ENCODE measurements around the gene VWA3A. TPM values are rescaled to one million over a fixed set of nuclear protein-coding genes. Genes with fewer than 3 reads are reported as not detected.

Gene VWA3A
- polyA plus RNA-seq, 2 of the 4 experiments (the other 2 are of a cell fraction) = 0.17 TPM; not detected in 1

- H3K4me1 ChIP-seq = no peaks in the 10 kb centered on the region
- H3K4me2 ChIP-seq = no peak overlapping the region
- 21% methylated on average over 2 of the region's 2 CpGs for WGBS (ENCODE audit: missing lambda C conversion rate)
- ATAC-seq (0 out of 6 replicates have a peak, but pooled peaks of 1 of the 2 experiments have one; percentile 19), FAIRE-seq (no peak), DNase-seq (ENCODE audit: low read depth in 1 of 2, low spot score in 1 of 2) (no peak)
- no peak overlapping the region for H3K4me3 ChIP-seq
- POLR2A ChIA-PET = no interaction called here
- CTCF ChIA-PET = interaction anchor here (0.9 to 3.0 kb wide), 3 partner anchors 17 to 39 kb away, joined by 5 to 14 read pairs (median 10); no protein-coding TSS in a partner anchor
- TF ChIP-seq HOXA7 (CRISPR knock-in tag; IDR thresholded peaks at IDR 0.05) (no peak), RCOR1 (IDR thresholded peaks at IDR 0.05; ENCODE audit: low read depth, low read length) (no peak), PHF8 (IDR thresholded peaks at IDR 0.05; ENCODE audit: borderline replicate concordance, low read depth) (no peak), ELK1 (IDR thresholded peaks at IDR 0.05; ENCODE audit: low read depth, low read length) (no peak), POLR2A (IDR thresholded peaks at IDR 0.05; ENCODE audit: low read length) (no peak), KDM1A (IDR thresholded peaks at IDR 0.05; ENCODE audit: low read depth) (no peak), MYC (IDR thresholded peaks at IDR 0.05; ENCODE audit: borderline replicate concordance, low read length) (no peak), HOXB5 (CRISPR knock-in tag; IDR thresholded peaks at IDR 0.05) (no peak), FOXS1 (CRISPR knock-in tag; IDR thresholded peaks at IDR 0.05) (no peak), JUNB (IDR thresholded peaks at IDR 0.05) (no peak)
- H3K27ac ChIP-seq = no peak overlapping the region
- no peaks in the 10 kb centered on the region for H3K9me3 ChIP-seq
Measured at GRCh38 chr16:22116095-22116700, 23.9 kb downstream of the VWA3A start.

GRCh38 chr16:22117609-22118008, 25.3 kb downstream of the VWA3A start:
- ATAC-seq = no peak
- CTCF ChIA-PET = interaction anchor here (1.3 kb wide), 1 partner anchor 9 kb away, joined by 3 read pairs; no protein-coding TSS in a partner anchor
- FAIRE-seq = no peak
- Histone ChIP-seq H3K27ac (no peak overlapping the region), H3K4me1 (no peaks in the 10 kb centered on the region), H3K4me3 (no peak overlapping the region), H3K4me2 (no peak overlapping the region), H3K9me3 (no peaks in the 10 kb centered on the region)
- no peak for TF ChIP-seq CHD2 (IDR thresholded peaks at IDR 0.05; ENCODE audit: low read length, partially characterized antibody)
- TF ChIP-seq HDAC2 (IDR thresholded peaks at IDR 0.05) = no peak
- TF ChIP-seq RNF2 (IDR thresholded peaks at IDR 0.05; ENCODE audit: borderline replicate concordance, low read depth) = no peak
- TF ChIP-seq KDM5A (IDR thresholded peaks at IDR 0.05) = no peak
- TF ChIP-seq EP300 (IDR thresholded peaks at IDR 0.05) = no peak
- TF ChIP-seq CBX2 (IDR thresholded peaks at IDR 0.05; ENCODE audit: borderline replicate concordance, low read depth) = no peak
- TF ChIP-seq ZSCAN20 (CRISPR knock-in tag; IDR thresholded peaks at IDR 0.05) = no peak
- TF ChIP-seq FOSL2 (IDR thresholded peaks at IDR 0.05) = no peak
- TF ChIP-seq FOSL2 (CRISPR knock-in tag; IDR thresholded peaks at IDR 0.05) = no peak
- no peak for TF ChIP-seq ZC3H11A (IDR thresholded peaks at IDR 0.05)
- TF ChIP-seq ATOH8 (CRISPR knock-in tag; IDR thresholded peaks at IDR 0.05; ENCODE audit: low read depth) = no peak
- WGBS (ENCODE audit: missing lambda C conversion rate) = 66% methylated on average over 2 of the region's 2 CpGs
- DNase-seq (ENCODE audit: low read depth in 1 of 2, low spot score in 1 of 2) = no peak
- POLR2A ChIA-PET = no interaction called here

- DNase-seq (ENCODE audit: low read depth in 1 of 2, low spot score in 1 of 2) = no peak
- FAIRE-seq = no peak
- TF ChIP-seq CHD4 (IDR thresholded peaks at IDR 0.05; ENCODE audit: borderline replicate concordance) (no peak), JUNB (IDR thresholded peaks at IDR 0.05) (no peak), USF2 (IDR thresholded peaks at IDR 0.05) (no peak), PBX3 (IDR thresholded peaks at IDR 0.05) (no peak), RFX5 (IDR thresholded peaks at IDR 0.05) (no peak)
- Histone ChIP-seq H3K4me1 (no peaks in the 10 kb centered on the region), H3K4me2 (no peak overlapping the region), H3K9me3 (no peaks in the 10 kb centered on the region), H3K27ac (no peak overlapping the region), H3K4me3 (no peak overlapping the region)
- ChIA-PET CTCF (interaction anchor here (1.0 to 1.2 kb wide), 2 partner anchors 10 to 120 kb away, joined by 3 read pairs; no protein-coding TSS in a partner anchor), POLR2A (no interaction called here)
- no peak for ATAC-seq
- WGBS (ENCODE audit: missing lambda C conversion rate) = 59% methylated on average over 3 of the region's 3 CpGs
Measured at GRCh38 chr16:22120440-22120839, 28.1 kb downstream of the VWA3A start.

Data from A549 (cell line).